T-helper 2 cell (primary cell): ENCODE measurements around the gene MYL12A.

ENCODE experiments used
- DNase-seq, 5 experiments: peaks; one replicate each; pipeline versions ENCODE4 v3.0.0 to v3.0.0-alpha.2; 2012 to 2022

Gene MYL12A

DNA sequence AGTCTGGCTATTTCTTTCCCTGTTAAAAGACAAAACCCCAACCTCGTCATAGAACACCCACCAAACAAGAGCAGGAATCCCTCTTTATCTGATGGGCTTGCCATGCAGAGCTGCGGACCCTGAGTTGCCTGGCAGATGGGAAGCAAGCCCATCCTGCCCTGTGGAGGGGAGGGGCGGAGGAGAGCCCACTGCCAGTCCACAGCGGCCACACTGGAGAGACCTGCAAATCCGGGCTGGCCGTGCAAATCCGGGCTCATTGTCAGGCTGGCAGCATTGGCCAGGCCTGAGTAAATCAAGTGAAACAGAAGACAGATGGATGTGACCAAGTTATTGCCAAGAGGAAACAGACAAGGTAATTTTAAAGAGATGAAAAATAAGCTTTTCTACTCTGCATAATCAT, 36.3 kb downstream of the MYL12A start:
- DNase-seq, result no peak

DNA sequence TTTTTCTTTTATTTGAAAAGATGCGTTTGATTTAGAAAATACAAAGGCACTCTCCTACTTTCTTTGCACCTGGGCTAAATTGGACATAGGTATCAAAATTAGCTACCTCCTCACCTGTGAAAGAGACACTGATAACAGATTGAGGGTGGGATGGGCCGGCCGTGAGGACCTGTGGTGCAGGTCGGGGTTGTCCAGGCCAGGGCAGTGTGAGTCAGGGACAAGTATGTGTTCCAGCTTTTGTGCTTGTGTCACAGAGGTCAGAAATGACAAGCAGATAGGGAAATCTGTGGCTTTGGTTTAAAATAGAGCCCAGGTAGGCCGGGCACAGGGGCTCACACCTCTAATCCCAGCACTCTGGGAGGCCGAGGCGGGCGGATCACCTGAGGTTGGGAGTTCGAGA, 36.9 kb downstream of the MYL12A start:
- DNase-seq, result no peak

DNA sequence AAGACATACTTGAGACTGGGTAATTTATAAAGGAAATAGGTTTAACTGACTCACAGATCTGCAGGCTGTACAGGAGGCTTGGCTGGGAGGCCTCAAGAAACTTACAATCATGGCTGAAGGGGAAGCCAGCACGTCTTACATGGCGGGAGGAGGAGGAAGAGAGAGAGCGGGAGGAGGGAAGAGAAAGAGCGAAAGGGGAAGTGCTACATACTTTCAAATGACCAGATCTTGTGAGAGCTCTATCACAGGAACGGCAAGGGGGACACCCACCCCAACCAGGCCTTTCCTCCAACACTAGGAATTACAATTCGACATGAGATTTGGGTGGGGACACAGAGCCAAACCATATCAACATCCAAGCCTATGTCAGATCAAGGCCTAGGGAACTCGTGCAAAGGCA, 38.6 kb downstream of the MYL12A start:
- no peak for DNase-seq

DNA sequence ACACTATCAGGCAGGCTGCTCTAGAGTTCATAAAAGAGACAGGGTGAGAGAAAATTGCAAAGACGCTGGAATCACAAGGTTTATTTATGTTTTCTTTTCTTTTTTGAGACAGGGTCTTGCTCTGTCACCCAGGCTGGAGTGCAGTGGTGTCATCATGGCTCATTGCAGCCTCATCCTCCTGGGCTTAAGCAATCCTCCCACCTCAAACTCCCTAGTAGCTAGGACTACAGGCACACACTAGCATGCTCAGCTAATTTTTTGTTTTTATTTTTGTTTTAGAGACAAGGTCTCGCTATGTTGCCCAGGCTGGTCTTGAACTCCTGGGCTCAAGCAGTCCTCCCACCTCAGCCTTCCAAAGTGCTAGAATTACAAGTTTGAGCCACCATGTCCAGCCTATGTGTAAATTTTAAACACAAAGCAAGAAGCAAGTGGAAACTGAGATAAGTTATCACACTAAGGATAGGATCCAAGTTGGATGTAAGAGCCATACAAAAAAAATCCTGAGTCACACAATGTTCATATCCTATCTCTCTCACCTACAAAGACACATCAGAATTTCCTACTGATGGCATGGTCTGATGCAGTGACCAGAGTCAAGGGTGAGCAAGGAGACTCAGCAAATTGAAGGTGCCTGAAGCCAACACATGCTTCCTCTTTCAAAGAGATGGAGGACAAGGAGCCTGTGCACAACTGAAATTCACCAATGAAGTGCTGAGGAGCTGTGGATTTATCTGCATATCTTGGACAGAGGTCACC, 45.8 kb downstream of the MYL12A start:
- no peak for DNase-seq

DNA sequence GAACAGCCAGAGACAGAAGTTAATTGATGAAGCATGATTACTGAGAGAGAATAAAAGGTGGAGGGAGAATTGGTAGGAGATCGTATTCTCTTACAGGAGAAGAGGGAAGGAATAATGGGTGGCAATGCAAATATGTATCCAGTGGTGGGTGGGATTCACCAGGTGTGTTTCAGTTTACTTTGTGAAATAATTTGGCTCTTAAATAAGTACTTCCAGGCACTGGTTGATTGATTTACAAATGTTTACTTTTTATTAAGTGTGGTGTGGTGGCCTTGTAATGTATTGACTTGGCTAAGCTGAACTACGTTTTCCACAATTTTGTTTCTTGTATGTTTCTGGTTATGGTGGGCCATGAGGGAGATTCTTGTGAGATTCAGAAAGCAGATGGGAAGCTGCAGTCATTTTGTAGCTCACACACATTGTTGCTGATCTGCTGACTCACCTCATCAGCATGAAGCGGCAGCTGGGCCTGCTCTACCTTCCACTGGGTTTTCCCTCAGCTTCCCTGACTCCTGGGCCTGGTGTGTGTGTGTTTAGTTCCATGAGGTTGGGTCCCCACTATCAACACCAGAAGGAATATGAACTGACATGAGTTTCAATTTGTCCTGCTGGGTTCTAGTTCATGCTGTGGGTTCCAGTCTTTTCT, 47.0 kb downstream of the MYL12A start:
- no peak for DNase-seq

DNA sequence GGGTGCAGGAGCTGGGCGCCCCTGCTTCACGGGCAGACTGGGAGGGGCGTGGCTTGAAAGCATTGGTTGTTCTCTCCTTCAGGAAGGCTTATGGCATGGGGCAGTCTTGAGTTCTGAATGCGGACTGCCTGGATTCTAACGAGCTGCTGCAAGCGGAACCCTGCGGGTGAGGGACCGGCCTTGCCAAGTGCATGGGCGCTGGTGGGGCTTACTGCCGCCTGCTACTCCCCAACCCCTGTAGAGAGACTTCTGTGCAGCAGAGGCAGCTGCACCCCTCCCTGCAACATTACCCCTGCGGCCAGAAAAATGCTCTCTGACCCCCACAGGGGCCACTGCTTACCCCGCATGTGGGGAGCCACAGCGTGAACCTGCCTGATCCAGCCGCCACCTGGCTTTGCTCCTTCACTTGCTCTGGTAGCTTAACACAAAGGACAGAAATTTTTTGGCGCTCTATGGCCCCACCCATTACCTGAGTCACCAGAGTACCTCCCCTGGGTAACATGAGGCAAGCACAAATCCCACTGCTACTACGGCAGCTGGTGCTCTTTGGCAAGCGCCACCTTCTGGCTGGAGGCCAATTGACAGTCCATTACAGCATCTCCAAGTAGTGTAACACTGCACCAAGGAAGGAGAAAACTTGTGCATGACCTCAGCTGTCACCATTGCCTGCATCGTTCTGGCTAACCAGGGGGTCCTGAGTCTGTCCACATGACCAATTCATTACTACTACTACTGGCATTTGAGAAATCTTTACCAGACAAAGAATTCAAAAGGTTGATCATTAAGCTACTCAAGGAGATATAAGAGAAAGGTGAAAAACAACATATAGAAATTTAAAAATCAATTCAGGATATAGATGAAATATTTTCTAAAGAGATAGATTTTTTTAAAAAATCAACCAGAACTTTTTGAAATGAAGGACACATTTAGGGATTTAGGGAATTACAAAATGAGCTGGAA, 49.7 kb downstream of the MYL12A start:
- DNase-seq, result peak; percentile 68 to 96 (median 85)

DNA sequence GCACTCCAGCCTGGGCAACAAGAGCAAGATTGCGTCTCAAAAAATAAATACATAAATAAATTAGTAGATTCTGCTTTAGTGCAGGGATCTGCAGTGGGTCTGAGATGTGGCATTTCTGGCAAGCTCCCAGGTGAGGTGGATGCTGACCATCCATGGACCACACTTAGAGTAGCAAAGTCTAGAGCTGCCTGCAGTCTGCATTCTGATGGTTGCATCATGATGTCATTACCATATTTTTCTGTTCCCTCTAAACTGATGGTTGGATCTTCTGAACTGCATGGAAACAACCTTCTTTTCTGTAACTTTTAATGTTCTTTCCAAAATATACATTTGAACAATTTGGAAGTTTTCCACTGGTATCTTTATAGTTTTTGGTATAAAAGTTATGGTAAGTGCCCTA, 57.2 kb downstream of the MYL12A start:
- DNase-seq, result no peak

DNA sequence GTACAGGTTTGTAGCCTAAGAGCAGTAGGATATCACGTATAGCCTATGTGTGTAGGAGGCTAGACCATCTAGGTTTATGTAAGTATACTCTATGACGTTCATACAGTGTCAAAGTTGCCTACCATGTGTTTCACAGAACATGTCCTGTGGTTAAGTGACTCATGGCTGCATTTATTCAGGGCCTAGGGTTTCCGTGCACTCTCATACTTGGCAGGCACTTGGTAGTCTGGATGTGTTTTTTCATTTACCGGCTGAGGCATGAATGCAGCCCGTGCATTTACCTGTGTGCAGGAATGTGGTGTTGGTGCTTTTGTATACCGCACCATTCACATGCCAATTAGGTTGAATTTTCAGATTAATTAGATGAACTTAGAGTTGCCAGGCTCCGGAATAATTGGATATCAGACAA, 57.8 kb downstream of the MYL12A start:
- peak in 3 of 5 experiments; percentile 6 to 95 (median 64) for DNase-seq
